BE2C (cell line): Measurements from ENCODE around the gene DYNC2LI1.

ENCODE experiments used
- DNase-seq: peaks from one replicate; pipeline ENCODE4 v3.0.0-alpha.2; 2020
- H3K27me3 ChIP-seq: fragments of 250-450 bp; sonication (Bioruptor Pico); 2 replicates; pipeline ENCODE4 v1.5.1; 2020; ENCODE audit warnings: mild to moderate bottlenecking
- H3K36me3 ChIP-seq: fragments of 250-450 bp; sonication (Bioruptor Pico); 2 replicates; pipeline ENCODE4 v1.5.1; 2020; ENCODE audit warnings: mild to moderate bottlenecking
- H3K4me1 ChIP-seq: fragments of 250-450 bp; sonication (Bioruptor Pico); 2 replicates; pipeline ENCODE4 v1.5.1; 2020
- H3K4me3 ChIP-seq: 2 replicates; pipeline ENCODE4 v1.5.1; 2011; ENCODE audit warnings: low read depth, low read length
- H3K9me3 ChIP-seq: fragments of 250-450 bp; sonication (Bioruptor Pico); 2 replicates; pipeline ENCODE4 v1.5.1; 2020
- TF ChIP-seq, protein P1 (sequence below): IDR thresholded peaks from 2 replicates; pipeline ENCODE4 v1.5.1; 2012; ENCODE audit warnings: mild to moderate bottlenecking, low read depth, low read length

Gene DYNC2LI1

GRCh38 chr2:43823751-43824150 lies 49.9 kb downstream of the DYNC2LI1 start:
- TF ChIP-seq, protein P1, sequence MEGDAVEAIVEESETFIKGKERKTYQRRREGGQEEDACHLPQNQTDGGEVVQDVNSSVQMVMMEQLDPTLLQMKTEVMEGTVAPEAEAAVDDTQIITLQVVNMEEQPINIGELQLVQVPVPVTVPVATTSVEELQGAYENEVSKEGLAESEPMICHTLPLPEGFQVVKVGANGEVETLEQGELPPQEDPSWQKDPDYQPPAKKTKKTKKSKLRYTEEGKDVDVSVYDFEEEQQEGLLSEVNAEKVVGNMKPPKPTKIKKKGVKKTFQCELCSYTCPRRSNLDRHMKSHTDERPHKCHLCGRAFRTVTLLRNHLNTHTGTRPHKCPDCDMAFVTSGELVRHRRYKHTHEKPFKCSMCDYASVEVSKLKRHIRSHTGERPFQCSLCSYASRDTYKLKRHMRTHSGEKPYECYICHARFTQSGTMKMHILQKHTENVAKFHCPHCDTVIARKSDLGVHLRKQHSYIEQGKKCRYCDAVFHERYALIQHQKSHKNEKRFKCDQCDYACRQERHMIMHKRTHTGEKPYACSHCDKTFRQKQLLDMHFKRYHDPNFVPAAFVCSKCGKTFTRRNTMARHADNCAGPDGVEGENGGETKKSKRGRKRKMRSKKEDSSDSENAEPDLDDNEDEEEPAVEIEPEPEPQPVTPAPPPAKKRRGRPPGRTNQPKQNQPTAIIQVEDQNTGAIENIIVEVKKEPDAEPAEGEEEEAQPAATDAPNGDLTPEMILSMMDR = no peak
- DNase-seq = no peak
- H3K27me3 ChIP-seq = no peaks in the 10 kb centered on the region
- H3K9me3 ChIP-seq = no peaks in the 10 kb centered on the region
- no peak overlapping the region for H3K4me3 ChIP-seq
- H3K4me1 ChIP-seq = peaks cover 4% of the 10 kb centered on the region
- H3K36me3 ChIP-seq = no peaks in the 10 kb centered on the region

DNA sequence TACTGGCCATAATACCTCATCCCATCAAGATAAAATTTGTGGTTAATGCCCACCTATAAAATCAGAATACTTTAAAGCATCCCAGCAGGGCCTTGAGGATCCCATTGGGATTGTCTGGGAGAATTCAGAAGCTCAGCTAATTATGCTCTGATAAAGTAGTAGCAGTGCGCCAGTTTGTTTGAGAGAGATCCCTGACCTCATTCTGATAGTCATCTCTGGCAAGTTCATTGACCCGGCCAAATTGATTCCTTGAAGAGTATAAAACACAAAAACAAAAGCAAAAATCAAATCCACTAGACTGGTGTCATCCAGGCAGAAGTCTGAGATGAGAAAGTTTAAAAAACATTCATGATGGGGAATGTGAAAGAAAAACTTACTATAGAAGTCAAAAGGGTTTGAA lies 50.7 kb downstream of the DYNC2LI1 start:
- no peak for DNase-seq
- no peaks in the 10 kb centered on the region; the same call in 1 of the 2 replicates for H3K4me1 ChIP-seq
- H3K9me3 ChIP-seq = no peaks in the 10 kb centered on the region
- no peaks in the 10 kb centered on the region for H3K27me3 ChIP-seq
- no peak overlapping the region for H3K4me3 ChIP-seq
- TF ChIP-seq, protein P1 = no peak
- H3K36me3 ChIP-seq = no peaks in the 10 kb centered on the region

DNA sequence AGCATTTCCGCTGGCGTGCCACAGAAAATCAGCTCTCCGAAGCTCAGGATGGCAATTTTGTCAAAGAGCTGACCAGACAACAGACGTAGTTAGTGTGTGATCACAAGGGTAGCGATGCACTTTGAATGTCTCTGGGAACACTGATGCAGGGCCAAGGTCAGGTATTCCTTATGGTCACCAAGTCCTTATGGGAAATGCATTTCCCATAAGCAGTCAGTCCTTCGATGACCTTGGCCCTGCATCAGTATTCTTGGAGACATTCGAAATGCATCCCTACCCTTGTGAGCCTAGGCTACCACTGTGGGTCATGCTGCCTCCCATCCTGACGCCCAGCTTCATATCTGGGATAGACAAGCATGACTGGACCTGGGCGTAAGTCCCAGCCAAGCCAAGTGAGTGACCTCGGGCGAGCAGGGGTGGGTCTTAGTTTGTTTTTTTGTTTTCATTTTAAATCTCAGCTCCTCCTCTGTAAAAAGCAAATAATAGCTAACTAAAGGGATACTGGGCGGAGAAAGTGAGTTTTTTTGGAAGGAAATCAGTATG lies 51.2 kb downstream of the DYNC2LI1 start:
- Histone ChIP-seq H3K27me3 (no peaks in the 10 kb centered on the region), H3K4me1 (peaks cover 3% of the 10 kb centered on the region), H3K9me3 (no peaks in the 10 kb centered on the region), H3K4me3 (no peak overlapping the region), H3K36me3 (no peaks in the 10 kb centered on the region)
- TF ChIP-seq, protein P1 = no peak
- no peak for DNase-seq

DNA sequence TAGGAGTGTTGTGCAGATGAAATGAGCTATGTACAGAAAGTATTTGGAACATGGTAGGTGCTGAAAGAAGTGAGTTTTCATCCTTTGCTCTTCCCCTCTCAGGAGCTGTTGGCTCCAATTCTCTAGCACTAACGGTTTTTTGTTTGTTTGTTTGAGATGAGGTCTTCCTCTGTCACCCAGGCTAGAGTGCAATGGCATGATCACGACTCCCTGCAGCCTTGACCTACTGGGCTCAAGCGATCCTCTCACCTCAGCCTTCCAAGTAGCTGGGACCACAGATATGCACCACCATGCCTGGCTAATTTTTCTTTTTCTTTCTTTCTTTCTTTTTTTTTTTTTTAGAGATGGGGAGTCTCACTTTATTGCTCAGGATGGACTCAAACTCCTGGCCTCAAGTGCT lies 52.0 kb downstream of the DYNC2LI1 start:
- Histone ChIP-seq H3K9me3 (no peaks in the 10 kb centered on the region), H3K27me3 (no peaks in the 10 kb centered on the region), H3K4me1 (peaks cover 5% of the 10 kb centered on the region), H3K4me3 (no peak overlapping the region), H3K36me3 (no peaks in the 10 kb centered on the region)
- TF ChIP-seq, protein P1 = no peak
- DNase-seq = no peak

DNA sequence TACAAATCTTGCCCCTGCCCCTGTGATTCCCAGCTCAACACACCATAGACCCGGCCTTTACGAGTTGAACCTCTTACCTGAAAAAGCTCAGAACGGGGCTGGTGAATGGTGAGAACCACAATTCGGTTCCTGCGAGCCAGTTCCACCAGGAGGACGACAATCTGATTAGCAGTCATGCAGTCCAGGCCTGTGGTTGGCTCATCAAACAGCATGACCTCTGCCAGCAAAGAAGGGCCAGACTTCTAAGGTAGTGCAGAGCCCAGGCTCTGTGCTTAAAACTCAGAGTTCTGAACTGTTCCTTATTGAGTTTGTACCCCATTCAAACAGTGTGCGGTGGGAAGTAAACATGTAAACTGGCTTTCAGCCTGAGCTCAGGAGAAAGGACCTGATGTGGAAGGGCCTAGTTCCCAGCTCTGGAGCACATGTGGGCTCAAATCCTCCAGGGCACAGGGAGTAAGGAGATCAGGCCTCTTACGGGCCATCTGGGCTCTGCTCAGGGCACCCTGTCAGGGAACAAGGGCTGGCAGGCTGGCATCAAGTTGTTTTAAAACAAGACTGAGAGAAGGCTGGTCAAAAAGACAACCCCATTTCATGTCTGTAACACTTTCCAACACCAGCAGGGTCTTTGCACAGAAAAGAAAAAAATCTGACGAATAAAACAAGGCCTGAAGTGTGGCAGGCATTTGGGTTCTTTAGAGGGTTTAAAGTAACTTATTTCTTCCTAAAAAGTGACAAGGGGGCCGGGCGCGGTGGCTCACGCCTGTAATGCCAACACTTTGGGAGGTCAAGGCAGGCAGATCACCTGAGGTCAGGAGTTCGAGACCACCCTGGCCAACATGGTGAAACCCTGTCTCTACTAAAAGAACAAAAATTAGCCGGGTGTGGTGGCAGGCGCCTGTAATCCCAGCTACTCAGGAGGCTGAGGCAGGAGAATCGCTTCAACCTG lies 52.7 kb downstream of the DYNC2LI1 start:
- Histone ChIP-seq H3K9me3 (no peaks in the 10 kb centered on the region), H3K36me3 (no peaks in the 10 kb centered on the region), H3K4me3 (no peak overlapping the region), H3K4me1 (peaks cover 5% of the 10 kb centered on the region), H3K27me3 (no peaks in the 10 kb centered on the region)
- TF ChIP-seq, protein P1 = no peak
- no peak for DNase-seq
